Measurements from ENCODE around the gene CENPM. TPM values are rescaled to one million over a fixed set of nuclear protein-coding genes. Genes with fewer than 3 reads are reported as not detected.

The CENPM gene
- total RNA-seq, 2 donors from 2014 or later: 34.7 to 115 TPM

- no peak for DNase-seq (ENCODE audit: low spot score)
- peaks cover 13 to 14% of the 10 kb centered on the region in 2 donors for H3K27me3 Mint-ChIP-seq
- H3K36me3 Mint-ChIP-seq: no peaks in the 10 kb centered on the region
- no peak for ATAC-seq
- no peaks in the 10 kb centered on the region for H3K9me3 Mint-ChIP-seq
- peaks cover 0 to 5% of the 10 kb centered on the region in 2 donors for H3K4me1 Mint-ChIP-seq (ENCODE audit: low read depth in 2 of 2)
- no peak overlapping the region for H3K4me3 Mint-ChIP-seq
- no peak overlapping the region for H3K27ac Mint-ChIP-seq
These were observed 28.8 kb downstream of the CENPM start for GRCh38 chr22:41917903-41918791.

GRCh38 chr22:41917375-41917902, 29.5 kb downstream of the CENPM start:
- peaks cover 20 to 21% of the 10 kb centered on the region in 2 donors for H3K27me3 Mint-ChIP-seq
- H3K27ac Mint-ChIP-seq: no peak overlapping the region
- peaks cover 0 to 9% of the 10 kb centered on the region in 2 donors for H3K4me1 Mint-ChIP-seq (ENCODE audit: low read depth in 2 of 2)
- ATAC-seq (no peak), DNase-seq (ENCODE audit: low spot score) (no peak)
- H3K4me3 Mint-ChIP-seq: no peak overlapping the region
- H3K36me3 Mint-ChIP-seq: no peaks in the 10 kb centered on the region
- no peaks in the 10 kb centered on the region for H3K9me3 Mint-ChIP-seq

- Mint-ChIP-seq H3K9me3 (no peaks in the 10 kb centered on the region), H3K27ac (no peak overlapping the region), H3K4me1 (ENCODE audit: low read depth in 2 of 2) (peaks cover 0 to 11% of the 10 kb centered on the region in 2 donors), H3K36me3 (no peaks in the 10 kb centered on the region), H3K27me3 (peaks cover 22 to 25% of the 10 kb centered on the region in 2 donors), H3K4me3 (no peak overlapping the region)
- no peak for DNase-seq (ENCODE audit: low spot score)
- no peak for ATAC-seq
These were observed 30.1 kb downstream of the CENPM start for GRCh38 chr22:41916745-41917358.

- no peak for ATAC-seq
These were observed 31.0 kb downstream of the CENPM start for GRCh38 chr22:41915786-41916493.

GRCh38 chr22:41915035-41915785, 31.7 kb downstream of the CENPM start, which contains the start of gene SHISA8:
SHISA8 (minus strand) TSS chr22:41915074; CDS start chr22:41914667, 407 bp downstream.
- peak; percentile 48 to 63 for ATAC-seq
- H3K9me3 Mint-ChIP-seq: no peaks in the 10 kb centered on the region
- no peaks in the 10 kb centered on the region for H3K36me3 Mint-ChIP-seq
- H3K27me3 Mint-ChIP-seq: peaks cover 27 to 33% of the 10 kb centered on the region in 2 donors
- no peak within 1 kb of the TSS for H3K27ac Mint-ChIP-seq
- peaks cover 0 to 14% of the 10 kb centered on the region in 2 donors for H3K4me1 Mint-ChIP-seq (ENCODE audit: low read depth in 2 of 2)
- DNase-seq (ENCODE audit: low spot score): no peak
- H3K4me3 Mint-ChIP-seq: peak within 1 kb of the TSS; percentile 25

More at GRCh38 chr22:41915786-41916493, 31.0 kb downstream of the CENPM start:
- H3K4me1 Mint-ChIP-seq (ENCODE audit: low read depth in 2 of 2): peaks cover 0 to 16% of the 10 kb centered on the region in 2 donors
- no peak for DNase-seq (ENCODE audit: low spot score)
- H3K36me3 Mint-ChIP-seq: no peaks in the 10 kb centered on the region
- no peak overlapping the region for H3K27ac Mint-ChIP-seq
- peak overlapping the region; percentile 25 for H3K4me3 Mint-ChIP-seq
- no peaks in the 10 kb centered on the region for H3K9me3 Mint-ChIP-seq
- peaks cover 27 to 33% of the 10 kb centered on the region in 2 donors for H3K27me3 Mint-ChIP-seq

- H3K4me3 Mint-ChIP-seq: no peak overlapping the region
- ATAC-seq (peak in 1 of 2 donors; percentile 2), DNase-seq (ENCODE audit: low spot score) (no peak)
- no peaks in the 10 kb centered on the region for H3K36me3 Mint-ChIP-seq
- H3K4me1 Mint-ChIP-seq (ENCODE audit: low read depth in 2 of 2): peaks cover 0 to 13% of the 10 kb centered on the region in 2 donors
- H3K27me3 Mint-ChIP-seq: peaks cover 27 to 33% of the 10 kb centered on the region in 2 donors
- H3K9me3 Mint-ChIP-seq: no peaks in the 10 kb centered on the region
- H3K27ac Mint-ChIP-seq: no peak overlapping the region
These were observed 32.3 kb downstream of the CENPM start for GRCh38 chr22:41914611-41915034.

GRCh38 chr22:41913842-41914534, 33.0 kb downstream of the CENPM start:
- Mint-ChIP-seq H3K36me3 (no peaks in the 10 kb centered on the region), H3K27me3 (peaks cover 27 to 33% of the 10 kb centered on the region in 2 donors), H3K4me3 (no peak overlapping the region), H3K27ac (no peak overlapping the region), H3K9me3 (no peaks in the 10 kb centered on the region), H3K4me1 (ENCODE audit: low read depth in 2 of 2) (peaks cover 5 to 16% of the 10 kb centered on the region in 2 donors)
- no peak for DNase-seq (ENCODE audit: low spot score)
- no peak for ATAC-seq

- Mint-ChIP-seq H3K27me3 (peaks cover 27 to 33% of the 10 kb centered on the region in 2 donors), H3K27ac (no peak overlapping the region)
- no peak for DNase-seq (ENCODE audit: low spot score)
These were observed 33.8 kb downstream of the CENPM start for GRCh38 chr22:41913040-41913719.

GRCh38 chr22:41912338-41913039, 34.5 kb downstream of the CENPM start:
- ATAC-seq (no peak), DNase-seq (ENCODE audit: low spot score) (no peak)
- Mint-ChIP-seq H3K4me1 (ENCODE audit: low read depth in 2 of 2) (peaks cover 5 to 27% of the 10 kb centered on the region in 2 donors), H3K27ac (no peak overlapping the region), H3K9me3 (no peaks in the 10 kb centered on the region), H3K4me3 (peak overlapping the region; percentile 12), H3K27me3 (peaks cover 27 to 33% of the 10 kb centered on the region in 2 donors), H3K36me3 (no peaks in the 10 kb centered on the region)

More at GRCh38 chr22:41913040-41913719, 33.8 kb downstream of the CENPM start:
- H3K4me3 Mint-ChIP-seq: peak overlapping the region; percentile 12
- H3K4me1 Mint-ChIP-seq (ENCODE audit: low read depth in 2 of 2): peaks cover 5 to 23% of the 10 kb centered on the region in 2 donors
- H3K9me3 Mint-ChIP-seq: no peaks in the 10 kb centered on the region
- H3K36me3 Mint-ChIP-seq: no peaks in the 10 kb centered on the region
- no peak for ATAC-seq

GRCh38 chr22:41911001-41911611, 35.8 kb downstream of the CENPM start:
- H3K27ac Mint-ChIP-seq: no peak overlapping the region
- no peaks in the 10 kb centered on the region for H3K9me3 Mint-ChIP-seq
- H3K27me3 Mint-ChIP-seq: peaks cover 19 to 27% of the 10 kb centered on the region in 2 donors
- no peaks in the 10 kb centered on the region for H3K36me3 Mint-ChIP-seq
- H3K4me1 Mint-ChIP-seq (ENCODE audit: low read depth in 2 of 2): peaks cover 5 to 31% of the 10 kb centered on the region in 2 donors
- ATAC-seq: no peak
- DNase-seq (ENCODE audit: low spot score): no peak
- peak overlapping the region; percentile 44 for H3K4me3 Mint-ChIP-seq
